SW 1271 (cell line): ENCODE measurements around the gene VIT.

ENCODE experiments used
- DNase-seq, 2 experiments: peaks; one replicate each; lab custom pipeline; 2025; lab: John Stamatoyannopoulos, UW

The VIT gene

DNA sequence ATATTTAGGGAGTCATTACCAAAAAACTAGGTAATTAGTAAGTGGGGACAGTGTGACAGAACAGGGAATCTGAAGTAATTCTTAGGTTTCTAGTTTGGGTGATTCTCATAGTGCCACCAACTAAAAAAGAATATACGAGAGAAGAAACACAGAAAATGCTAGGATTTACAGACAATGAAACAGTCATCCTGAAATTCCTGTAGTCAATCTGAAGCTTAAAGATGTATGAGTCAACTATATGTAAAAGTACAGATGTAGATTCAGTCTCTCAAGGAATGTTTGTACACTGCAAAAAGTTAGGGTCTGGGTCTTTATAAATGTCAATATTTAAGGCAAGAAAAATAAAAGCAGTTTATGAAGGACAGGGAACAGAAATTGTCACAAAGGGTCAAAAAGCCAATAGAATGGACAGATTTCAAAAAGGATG lies 162.9 kb downstream of the VIT start:
- DNase-seq, result no peak

DNA sequence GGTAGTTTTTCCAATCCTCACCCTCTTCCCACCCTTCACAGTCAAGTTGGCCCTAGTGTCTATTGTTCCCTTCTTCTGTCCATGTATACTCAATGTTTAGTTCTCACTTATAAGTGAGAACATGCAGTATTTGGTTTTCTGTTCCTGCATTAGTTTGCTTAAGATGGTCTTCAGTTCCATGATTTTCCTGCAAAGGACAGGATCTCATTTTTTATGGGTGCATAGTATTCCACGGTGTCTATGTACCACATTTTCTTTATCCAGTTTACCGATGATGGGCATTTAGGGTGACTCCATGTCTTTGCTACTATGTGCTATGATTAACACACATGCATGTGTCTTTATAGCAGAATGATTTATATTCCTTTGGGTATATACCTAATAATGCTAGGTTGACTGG lies 165.4 kb downstream of the VIT start:
- no peak for DNase-seq
